ENCODE data around the gene GRID1.

Gene GRID1

DNA sequence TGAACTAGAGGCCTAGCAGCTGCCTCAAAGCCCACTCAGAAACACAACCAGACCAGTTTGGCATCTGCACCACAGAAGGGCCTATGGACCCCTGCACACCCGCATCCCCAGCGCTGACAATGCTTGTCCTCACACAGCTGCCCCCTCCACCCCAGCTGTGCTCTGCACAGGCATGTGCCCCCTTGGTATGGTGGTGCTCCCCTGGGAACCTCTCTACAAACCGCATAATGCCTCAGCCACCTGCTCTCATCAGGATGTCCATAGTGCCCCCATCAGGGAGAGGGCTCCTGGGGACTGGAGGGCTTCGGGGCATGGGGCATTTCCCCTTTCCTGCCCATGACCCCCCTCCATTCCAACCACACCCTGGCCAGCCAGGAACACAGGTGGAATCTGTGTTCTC, 347.5 kb downstream of the GRID1 start:
- no peak for DNase-seq

- DNase-seq, result no peak
Observed at GRCh38 chr10:86018735-86019058, 347.9 kb downstream of the GRID1 start.

GRCh38 chr10:86017841-86018734, 348.5 kb downstream of the GRID1 start:
- DNase-seq, result no peak

DNA sequence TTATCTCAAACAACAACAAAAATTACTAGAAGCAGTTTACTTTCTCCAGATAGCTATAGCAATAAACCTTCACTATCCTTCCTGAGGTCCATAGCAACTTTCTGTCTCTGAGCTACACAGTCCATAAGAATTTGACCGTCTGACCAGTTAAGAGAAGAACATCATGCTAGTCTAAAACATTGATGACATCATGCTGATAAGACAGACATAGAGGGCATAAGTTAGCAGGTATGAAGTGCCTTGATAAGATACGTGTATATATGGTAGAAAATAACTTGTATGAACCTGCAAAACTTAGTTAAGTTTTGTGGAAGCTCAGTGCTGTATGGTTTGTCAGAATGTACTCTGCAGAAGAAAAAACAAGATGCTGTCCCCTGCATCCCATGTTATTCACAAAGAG, 353.0 kb downstream of the GRID1 start:
- no peak for DNase-seq

- DNase-seq, result no peak
Observed at GRCh38 chr10:86007171-86007570, 359.4 kb downstream of the GRID1 start.

DNA sequence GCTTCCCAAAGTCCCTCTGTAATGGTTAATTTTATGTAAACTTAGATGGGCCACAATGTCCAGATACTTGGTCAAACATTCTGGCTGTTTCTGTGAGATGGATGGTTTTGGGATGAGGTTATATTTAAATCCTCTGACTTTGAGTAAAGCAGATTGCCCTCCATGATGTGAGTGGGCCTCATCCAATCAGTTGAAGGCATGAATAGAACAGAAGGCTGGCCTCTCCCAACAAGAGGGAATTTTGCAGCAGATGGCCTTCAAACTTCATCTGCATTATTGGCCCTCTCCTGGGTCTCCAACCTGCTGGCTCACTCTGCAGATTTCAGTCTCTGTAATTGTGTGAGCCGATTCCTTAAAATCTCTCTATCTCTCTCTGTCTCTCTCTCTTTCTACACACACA, 362.3 kb downstream of the GRID1 start:
- DNase-seq, result no peak

DNA sequence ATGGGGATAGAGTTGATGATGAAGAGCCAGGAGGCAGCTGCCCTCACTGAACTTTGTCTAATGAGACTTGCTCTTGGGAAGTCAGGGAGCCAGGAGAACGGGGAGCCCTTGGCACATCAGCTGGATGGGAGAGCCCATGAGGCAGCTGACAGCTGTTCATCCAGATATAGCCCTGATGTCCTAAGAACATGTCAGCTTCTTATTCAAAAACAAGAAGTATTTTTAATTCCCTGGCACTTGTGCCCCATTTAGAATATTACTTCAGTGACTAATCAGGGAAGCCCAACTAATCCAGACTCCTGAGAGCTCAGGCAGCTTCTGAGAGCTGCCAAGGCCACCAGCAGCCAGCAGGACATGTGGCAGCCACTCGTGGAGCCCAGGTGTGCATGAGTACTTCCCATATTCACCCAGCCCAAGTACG, 363.4 kb downstream of the GRID1 start:
- DNase-seq, result no peak

DNA sequence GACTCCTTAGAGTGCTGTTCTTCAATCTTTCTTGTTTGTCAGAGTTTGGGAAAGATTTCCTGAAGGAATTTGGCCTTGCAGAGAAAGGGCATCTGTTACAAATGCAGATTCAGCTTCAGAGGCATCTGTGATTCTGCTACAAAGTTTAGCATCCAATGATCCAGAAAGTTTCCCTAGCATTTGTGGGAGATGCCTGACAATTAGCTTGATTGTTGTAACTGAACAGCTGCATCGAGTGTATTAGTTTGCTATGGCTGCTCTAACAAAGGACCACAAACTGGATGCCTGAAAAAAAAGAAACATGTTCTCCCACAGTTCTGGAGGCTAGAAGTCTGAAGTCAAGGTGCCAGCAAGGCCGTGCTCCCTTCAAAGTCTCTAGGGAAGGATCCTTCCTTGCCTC, 365.1 kb downstream of the GRID1 start:
- no peak for DNase-seq

DNA sequence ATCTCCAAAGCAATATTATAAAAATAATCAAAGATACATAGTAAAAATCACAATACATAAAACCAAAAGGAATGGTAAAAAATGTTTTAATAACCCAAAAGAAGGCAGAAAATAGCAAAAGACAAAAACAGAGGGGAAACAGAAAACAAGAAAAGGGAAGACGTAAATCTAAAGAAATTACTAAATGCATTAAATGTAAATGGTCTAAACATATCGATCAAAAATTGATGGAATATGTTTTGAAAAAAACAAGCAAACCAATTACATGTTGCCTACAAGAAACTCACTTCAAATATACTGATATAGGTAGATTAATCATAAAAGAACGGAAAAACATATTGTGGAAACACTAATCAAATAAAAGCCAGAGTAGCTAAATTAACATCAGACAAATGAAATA, 369.1 kb downstream of the GRID1 start:
- DNase-seq, result no peak

DNA sequence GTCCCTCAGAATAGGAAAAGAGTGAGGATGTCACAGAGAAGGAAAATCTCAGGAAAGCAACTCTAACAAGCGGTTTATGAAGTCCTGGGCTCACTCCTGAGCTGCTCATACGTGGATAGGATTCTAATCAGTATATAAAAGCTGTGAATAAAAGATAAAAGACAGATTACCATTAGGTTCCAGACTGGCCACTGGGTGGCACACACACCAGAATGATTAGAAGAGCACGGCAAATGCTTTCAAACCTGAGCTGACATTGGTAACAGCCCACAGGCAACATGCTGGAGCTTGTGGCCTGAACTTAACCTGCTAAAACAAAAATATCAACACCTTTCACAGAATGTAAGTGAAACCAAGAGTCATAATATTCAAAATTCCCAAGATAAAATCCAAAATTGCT, 370.8 kb downstream of the GRID1 start:
- DNase-seq, result no peak

GRCh38 chr10:85993840-85994507, 372.6 kb downstream of the GRID1 start:
- no peak for DNase-seq

GRCh38 chr10:85993140-85993539, 373.5 kb downstream of the GRID1 start:
- DNase-seq, result no peak

GRCh38 chr10:85992324-85992723, 374.3 kb downstream of the GRID1 start:
- no peak for DNase-seq

GRCh38 chr10:85986777-85987176, 379.8 kb downstream of the GRID1 start:
- no peak for DNase-seq

- no peak for DNase-seq
Observed at GRCh38 chr10:85983051-85983450, 383.5 kb downstream of the GRID1 start.

DNA sequence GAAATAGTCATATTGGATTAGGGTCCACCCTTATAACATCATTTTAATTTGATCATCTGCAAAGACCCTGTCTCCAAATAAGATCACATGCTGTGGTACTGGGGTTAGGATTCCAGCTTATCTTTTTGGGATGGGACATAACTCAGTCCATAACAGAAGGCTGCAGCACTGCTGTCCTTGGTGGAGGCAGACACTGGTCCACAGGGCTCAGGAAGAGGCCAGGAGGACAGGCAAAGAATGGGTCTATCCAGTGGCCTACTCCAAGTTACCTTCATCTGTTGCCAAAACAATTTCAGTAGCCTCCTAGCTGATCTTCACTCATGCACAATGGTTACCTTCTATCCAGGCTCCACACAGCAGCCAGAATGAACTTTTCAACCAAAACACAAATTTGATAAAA, 387.0 kb downstream of the GRID1 start:
- DNase-seq, result no peak

GRCh38 chr10:85978566-85979358, 387.8 kb downstream of the GRID1 start:
- DNase-seq, result no peak

DNA sequence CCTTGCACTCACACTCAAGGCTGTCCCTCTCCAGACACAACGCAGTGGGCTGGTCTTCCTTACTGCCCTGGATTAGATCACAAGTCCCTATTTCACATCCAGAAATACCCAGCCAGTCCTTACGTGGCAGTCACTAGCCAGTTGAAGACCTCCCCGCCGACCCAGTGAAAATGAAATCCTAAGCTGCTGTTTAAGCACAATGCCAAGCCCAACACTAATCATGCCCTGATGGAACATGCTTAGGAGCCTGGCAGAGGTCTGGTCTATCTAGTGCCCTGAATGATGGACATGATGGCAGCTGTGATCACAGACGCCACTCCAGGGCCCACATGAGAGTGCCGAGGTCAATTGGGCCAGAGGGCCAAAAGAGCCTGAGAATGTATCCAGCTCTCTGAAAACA, 389.0 kb downstream of the GRID1 start:
- DNase-seq, result no peak

DNA sequence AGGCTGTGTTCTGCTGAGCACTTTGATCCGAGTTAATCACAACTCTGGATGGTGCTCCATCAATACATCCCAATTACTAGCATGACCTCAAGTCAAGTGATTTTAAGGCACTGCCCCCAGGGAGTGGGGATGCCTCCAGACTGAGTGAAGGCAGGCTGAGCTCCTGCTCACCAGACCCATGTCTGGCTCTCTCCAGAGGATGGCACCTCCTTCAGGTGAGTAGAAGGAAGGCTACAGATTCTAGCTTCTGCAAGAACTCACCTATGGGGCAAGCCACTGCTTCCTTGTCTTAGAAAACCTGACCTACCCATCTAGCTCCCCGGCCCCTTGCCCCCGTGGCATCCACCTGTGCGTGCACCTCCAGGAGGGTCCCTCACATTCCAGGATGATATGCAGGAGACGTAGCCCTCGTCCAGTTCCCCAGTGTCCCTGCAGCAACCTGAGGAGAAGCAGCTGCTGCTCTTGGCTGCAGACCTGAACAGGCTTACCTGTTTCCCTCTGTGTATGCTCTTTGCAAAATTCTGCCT, 390.3 kb downstream of the GRID1 start:
- no peak for DNase-seq

DNA sequence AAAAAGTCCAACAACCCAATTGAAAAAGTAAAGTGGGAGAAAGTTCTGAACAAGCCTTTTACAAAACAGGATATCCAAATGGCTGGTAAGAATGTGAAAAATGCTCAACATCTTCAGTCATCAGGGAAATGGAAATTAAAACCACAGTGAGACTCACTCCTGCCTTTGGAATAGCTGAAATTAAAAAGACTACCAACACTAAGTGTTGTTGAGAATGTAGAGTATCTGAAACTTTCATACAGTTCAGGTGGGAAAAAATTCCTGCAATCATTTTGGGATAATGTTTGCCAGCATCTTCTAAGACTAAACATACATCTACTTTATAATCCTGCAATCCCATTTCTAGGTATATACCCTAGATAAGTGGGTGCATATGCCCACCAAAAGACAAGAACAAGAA, 395.1 kb downstream of the GRID1 start:
- no peak for DNase-seq

GRCh38 chr10:85967594-85967993, 399.0 kb downstream of the GRID1 start:
- no peak for DNase-seq

DNA sequence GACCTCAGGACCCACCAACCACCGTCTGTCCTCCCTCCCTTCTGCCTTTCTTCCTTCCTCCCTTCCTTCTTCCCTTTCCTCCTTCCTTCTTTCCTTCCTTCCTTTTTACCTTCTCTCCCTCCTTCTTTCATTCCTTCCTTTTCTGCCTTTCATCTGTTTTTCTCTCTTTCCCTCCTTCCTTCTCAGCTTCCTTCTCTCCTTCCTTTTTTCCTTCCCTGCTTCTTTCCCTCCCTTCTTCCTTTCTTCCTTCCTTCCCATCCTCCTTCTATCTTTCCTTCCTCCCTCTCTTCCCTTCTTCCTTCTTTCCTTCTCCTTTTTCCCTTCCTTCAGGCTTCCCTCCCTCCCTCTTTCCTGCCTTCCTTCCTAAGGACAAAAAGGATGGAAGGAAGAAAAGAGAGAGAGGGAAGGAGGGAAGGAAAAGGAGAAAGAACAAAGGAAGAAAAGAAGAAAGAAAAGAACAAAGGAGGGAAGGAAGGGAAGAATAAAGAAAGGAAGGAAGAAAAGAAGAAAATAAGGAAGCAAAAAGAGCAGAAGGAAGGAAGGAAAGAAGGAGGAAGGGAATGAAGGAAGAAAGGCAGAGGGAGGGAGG, 405.0 kb downstream of the GRID1 start:
- DNase-seq, result no peak

GRCh38 chr10:85961073-85961472, 405.5 kb downstream of the GRID1 start:
- no peak for DNase-seq

All from NCI-H774 (cell line).